AG20443 (cell line): ENCODE data around the gene IGF2R.

Experiments
- DNase-seq: peaks from one replicate; pipeline ENCODE4 v3.0.0; 2012; ENCODE audit warnings: low spot score, mixed read lengths

Gene IGF2R

GRCh38 chr6:160028487-160029275 is 59.8 kb downstream of the IGF2R start:
- no peak for DNase-seq

DNA sequence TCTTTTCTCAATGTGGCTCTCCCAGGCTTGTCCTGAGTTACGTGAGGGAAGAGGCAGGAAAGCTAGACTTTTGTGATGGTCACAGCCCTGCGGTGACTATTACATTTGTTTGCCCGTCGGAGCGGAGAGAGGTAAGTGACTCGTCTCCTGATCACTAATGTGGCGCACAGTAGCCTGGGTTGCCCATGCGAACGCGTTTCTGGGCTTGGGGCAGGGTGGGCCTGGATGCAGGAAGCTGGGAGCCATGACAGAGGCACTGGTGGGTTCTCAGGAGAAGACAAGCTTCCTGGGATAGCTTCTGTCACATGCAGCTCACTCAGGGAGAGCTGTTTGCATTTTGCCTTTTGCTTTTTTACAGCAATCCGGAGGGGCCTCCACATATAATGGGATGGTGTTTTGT is 60.6 kb downstream of the IGF2R start:
- no peak for DNase-seq

- peak; percentile 94 for DNase-seq
Observed at GRCh38 chr6:160030103-160030502, 61.2 kb downstream of the IGF2R start.

DNA sequence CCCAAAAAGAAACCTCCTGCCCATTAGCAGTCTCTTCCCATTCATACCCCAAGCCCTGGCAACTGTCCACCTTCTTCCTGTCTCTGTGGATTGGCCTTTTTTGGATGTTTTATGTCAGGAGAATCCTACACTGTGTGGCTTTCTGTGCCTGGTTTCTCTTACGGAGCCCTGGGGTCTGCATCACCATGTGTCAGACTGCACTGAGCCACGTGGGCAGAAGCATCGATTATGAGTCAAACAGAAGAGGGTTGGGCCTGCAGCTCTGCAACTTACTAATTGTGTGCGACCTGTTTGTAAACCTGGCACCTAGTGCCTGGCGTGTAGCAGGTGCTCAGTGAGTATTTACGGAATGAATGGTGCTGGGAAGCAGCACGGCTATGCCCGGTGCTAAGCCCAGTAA is 62.6 kb downstream of the IGF2R start:
- DNase-seq: no peak

GRCh38 chr6:160031871-160032270 is 63.0 kb downstream of the IGF2R start:
- no peak for DNase-seq

GRCh38 chr6:160032538-160032937 is 63.7 kb downstream of the IGF2R start:
- no peak for DNase-seq

GRCh38 chr6:160034036-160034930 is 65.4 kb downstream of the IGF2R start:
- no peak for DNase-seq

DNA sequence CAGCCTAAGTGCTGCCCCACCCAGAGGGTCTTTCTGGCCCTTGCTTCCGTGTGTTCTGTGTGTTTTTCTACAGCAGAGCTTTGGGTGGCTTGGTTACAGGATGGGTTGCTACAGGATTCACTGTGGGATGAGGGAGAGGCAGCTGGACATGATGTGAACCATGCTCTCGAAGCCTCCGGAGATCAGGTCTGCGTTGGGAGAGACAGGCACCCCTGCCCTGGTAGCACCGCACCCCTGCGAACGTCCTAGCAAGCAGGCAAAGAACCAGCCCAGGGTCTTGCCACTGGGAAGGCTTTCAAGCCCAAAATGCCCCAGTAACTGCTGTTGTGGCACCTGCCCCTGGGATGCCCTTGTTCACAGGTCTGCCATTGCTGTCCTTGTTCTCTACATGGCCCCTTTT is 66.4 kb downstream of the IGF2R start:
- no peak for DNase-seq

DNA sequence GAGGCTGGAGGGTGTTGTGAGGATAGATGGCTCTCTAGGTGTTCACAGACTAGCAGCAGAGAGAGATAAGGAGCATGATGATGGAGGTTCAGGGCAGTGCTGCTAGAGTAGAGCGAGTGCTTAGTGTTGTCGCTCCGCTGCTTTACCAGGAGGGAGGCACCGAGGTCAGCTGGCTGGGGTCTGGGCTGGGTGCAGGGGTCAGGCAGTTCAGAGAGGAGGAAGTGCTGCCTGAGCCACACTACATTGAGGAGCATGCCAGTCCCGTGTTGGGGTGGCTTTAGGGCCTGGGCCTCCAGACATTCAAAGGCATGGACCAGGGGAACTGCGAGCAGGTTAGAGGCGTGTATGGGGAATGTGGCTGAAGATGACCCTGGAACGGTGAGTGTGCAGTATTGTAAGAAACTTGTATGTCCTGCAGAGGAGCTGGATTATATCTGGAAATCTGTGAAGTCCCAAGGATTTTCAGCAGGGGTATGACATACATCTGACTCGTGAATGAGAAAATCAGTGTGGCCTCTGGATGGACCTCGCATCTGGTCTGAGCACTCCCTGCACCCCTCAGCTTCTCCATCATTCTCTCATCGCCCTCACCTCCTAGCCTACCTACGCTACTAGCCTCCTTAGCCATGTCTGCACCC is 66.9 kb downstream of the IGF2R start:
- no peak for DNase-seq

DNA sequence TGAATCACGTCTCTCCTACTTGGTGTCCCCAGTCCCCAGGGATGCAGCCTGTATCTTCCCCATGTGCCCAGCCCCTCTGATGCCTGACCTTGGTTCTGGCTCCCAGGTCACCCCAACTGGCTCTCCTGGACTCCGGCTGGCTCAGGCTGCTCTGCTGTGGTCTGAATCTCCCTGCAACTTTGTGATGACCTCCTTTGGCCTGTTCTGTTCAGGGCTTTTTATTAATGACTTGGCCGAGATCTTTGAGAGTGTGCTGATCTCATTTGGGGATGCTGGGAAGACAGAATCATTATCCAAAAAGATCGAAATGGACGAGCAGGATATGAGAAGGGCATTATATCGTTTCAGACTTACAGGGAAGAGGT is 67.4 kb downstream of the IGF2R start:
- DNase-seq: no peak

DNA sequence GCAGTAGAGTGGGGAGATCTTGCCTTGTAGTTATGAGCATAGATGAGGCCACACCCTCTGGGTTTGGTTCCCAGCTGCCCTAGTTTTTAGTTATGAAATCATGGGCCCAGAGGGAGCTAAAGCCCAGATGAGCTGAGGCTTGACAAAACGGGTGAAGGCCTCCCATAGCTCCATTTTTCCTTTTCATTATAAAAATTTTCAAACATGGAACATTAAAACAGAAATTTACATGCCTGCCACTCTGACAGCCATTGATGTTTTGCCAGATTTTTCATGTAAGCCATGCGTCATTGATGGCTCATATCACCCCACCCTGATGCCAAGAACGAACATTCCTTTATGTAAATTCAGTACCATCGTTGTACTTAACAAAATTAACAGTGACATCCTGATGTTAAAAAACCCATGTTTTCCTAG is 67.9 kb downstream of the IGF2R start:
- DNase-seq: peak; percentile 84

DNA sequence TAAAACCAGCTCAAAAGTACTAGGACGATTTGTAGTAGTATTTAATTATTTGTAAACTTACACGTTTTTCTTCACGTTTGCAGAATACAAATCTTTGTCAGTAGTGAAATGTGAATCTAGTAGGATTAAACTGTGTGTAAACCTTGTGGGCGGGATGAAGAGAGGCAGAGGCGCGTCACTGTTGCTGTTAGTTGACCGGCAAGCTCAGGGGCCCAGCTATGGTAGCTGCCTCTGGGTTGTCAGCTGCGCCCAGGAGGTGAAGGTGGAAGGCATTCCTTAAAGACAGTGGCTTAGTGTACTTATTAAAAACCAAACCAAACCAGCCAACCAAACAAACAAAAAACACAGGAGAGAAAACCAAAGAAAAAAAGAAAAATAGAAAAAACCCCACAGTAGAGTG is 69.6 kb downstream of the IGF2R start:
- no peak for DNase-seq

DNA sequence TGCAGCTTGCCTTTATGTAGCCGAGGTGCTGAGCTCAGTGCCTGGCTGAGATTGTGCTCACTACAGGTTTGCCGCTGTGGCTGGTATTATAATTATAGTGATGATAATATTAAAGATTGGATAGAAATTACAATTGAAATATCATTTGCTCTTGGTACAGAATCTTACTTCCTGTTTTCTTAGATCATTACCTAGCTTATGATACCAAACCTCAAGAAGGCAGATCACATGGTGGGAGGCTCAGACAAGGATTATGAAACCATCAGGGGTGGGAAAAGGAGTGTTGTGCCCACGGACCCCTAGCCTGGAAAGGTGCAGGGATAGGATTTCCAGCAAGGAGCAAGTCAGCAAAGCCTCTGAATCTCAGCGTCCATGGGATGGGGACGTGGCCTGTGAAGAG is 70.6 kb downstream of the IGF2R start:
- no peak for DNase-seq

- DNase-seq: no peak
Observed at GRCh38 chr6:160040055-160040454, 71.2 kb downstream of the IGF2R start.

GRCh38 chr6:160040527-160041264 is 71.8 kb downstream of the IGF2R start:
- no peak for DNase-seq

GRCh38 chr6:160041608-160042007 is 72.7 kb downstream of the IGF2R start:
- DNase-seq: peak; percentile 51

DNA sequence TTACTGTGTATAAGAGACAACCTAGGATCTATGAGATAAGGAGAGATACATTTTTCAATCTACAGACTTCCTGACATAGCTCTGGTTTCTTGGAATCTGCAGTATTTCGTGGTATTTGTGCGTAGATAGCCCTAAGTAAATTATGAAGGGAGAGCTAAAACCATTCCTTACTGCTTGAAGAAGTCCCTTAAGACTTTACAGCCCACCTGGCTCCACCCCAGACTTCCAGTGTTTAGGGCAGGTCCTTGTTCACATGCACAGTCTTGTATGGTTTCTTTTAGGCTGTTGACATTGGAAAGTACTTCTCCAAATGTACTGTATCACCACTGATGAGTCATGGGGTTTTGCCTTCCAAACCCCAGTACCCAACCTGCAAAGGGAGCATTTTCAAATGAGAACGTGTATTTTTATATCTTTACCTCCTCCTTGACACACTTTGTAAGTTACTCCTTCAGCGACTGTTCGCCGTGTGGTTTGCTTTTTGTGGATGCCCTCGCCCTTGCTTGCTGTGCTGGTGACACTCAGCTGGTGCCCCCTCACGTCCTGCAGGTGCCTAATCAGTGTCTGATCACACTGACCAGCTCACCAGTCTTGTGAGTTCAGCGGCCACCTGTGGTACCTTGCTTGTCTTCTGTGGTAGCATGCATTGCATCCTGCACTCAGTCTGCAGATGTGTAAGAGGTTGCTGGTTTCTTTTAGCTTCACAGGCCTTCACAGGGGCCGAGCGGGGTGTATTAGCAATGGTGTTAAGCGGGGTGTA is 73.3 kb downstream of the IGF2R start:
- DNase-seq: peak; percentile 52

- DNase-seq: peak; percentile 72
Observed at GRCh38 chr6:160042788-160043301, 74.0 kb downstream of the IGF2R start.

DNA sequence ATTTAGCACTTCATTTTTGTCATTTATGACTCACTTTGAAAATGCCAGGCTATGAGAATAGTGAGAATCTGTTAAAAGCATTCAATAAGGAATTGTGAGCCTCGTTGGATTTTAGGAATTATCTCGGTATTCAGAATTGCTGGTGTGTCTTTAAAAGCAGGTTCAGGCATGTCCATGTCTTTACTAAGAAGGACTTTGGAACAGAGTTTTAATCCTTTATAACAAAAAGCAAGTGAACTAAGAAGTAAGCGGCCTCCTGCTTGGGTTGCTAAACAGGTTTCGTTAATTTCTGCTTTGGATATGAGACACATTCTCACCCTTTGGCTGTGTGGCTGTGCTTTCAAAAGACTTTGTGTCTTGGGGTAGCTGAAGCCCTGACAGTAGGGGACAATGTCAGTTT is 74.9 kb downstream of the IGF2R start:
- no peak for DNase-seq

GRCh38 chr6:160044687-160045086 is 75.8 kb downstream of the IGF2R start:
- no peak for DNase-seq

- no peak for DNase-seq
Observed at GRCh38 chr6:160048471-160048870, 79.6 kb downstream of the IGF2R start.
